Gastroesophageal sphincter (tissue), 3 donors: ENCODE results near the gene XYLB.
A peak's percentile ranks its signal among the peaks of the same experiment; 100 is the strongest.

Experiments
- POLR2A ChIP-seq, 2 donors: fragments of 450-650 bp; IDR thresholded peaks; one replicate each; pipeline ENCODE4 v1.6.1; 2017; ENCODE audit warnings: antibody characterized with exemption in 2 of 2, mild to moderate bottlenecking in 2 of 2, moderate library complexity in 1 of 2
- POLR2AphosphoS5 ChIP-seq: sonication (generic); formaldehyde crosslinking; IDR thresholded peaks from one replicate; pipeline ENCODE4 v1.6.1; 2017; ENCODE audit warnings: antibody characterized with exemption
- TF ChIP-seq, protein P1 (sequence below), 4 experiments: fragments of 200-600 bp in 2 of 4; fragments of 450-650 bp in 2 of 4; sonication (generic) in 1 of 4; IDR thresholded peaks; one replicate each; pipeline ENCODE4 v1.5.1; 2017 to 2019; ENCODE audit warnings: antibody characterized with exemption in 4 of 4, mild to moderate bottlenecking in 2 of 4, moderate library complexity in 2 of 4

DNA sequence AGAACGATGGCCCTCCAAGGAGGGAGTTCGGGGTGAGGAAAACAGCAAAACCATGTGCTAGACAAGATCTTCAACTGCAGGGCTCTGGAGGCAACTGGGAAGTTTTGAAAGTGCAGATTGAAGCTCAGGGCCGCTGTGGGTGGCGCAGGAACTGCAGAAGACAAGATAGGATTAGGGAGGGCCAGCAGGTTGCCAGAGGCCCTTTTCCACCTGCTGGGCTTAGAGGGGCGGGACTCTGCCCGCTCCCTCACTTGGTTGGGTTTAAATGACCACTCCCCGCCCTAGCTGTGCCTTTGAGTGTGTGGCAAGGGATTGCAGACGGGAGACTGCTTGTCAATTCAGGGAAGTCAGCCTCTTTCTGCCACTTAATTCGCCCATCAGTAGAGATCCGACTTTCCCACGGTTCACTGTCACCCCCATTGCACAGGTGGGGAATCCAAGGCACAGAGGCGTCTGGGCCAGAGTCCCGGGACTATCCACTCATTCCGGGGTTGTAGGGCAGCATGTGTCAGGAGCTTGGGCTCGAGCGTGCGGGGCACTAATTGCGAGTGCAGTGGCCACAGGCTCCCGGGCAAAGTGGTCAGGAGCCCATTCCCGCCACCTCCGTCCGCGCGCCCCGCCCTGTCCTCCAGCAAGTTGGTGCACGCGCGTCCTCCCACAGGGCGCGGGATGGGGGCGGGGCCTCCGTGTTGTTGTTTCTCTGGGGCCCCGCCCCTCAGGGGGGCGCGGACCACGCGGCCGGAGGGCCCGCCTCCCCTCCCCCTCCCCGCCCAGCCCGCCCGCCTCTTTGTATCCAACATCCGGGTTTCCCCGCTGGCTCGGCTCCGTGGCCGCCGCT is 106.7 kb downstream of the XYLB start, which contains the start of gene ACVR2B:
- TF ChIP-seq, protein P1, sequence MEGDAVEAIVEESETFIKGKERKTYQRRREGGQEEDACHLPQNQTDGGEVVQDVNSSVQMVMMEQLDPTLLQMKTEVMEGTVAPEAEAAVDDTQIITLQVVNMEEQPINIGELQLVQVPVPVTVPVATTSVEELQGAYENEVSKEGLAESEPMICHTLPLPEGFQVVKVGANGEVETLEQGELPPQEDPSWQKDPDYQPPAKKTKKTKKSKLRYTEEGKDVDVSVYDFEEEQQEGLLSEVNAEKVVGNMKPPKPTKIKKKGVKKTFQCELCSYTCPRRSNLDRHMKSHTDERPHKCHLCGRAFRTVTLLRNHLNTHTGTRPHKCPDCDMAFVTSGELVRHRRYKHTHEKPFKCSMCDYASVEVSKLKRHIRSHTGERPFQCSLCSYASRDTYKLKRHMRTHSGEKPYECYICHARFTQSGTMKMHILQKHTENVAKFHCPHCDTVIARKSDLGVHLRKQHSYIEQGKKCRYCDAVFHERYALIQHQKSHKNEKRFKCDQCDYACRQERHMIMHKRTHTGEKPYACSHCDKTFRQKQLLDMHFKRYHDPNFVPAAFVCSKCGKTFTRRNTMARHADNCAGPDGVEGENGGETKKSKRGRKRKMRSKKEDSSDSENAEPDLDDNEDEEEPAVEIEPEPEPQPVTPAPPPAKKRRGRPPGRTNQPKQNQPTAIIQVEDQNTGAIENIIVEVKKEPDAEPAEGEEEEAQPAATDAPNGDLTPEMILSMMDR (IDR thresholded peaks at IDR 0.05) = no peak
- TF ChIP-seq POLR2AphosphoS5 = peak; percentile 5
- peak in 1 of 2 donors; percentile 17 for TF ChIP-seq POLR2A (IDR thresholded peaks at IDR 0.05)
